H9 (cell line): ENCODE measurements around the gene MAOA. TPM values are rescaled to one million over a fixed set of nuclear protein-coding genes. Genes with fewer than 3 reads are reported as not detected.

ENCODE experiments used
- DNase-seq: peaks from one replicate; pipeline ENCODE4 v3.0.0-alpha.2; 2017
- H2AFZ ChIP-seq: one replicate; pipeline ENCODE4 v1.6.1; 2013; ENCODE audit warnings: mild to moderate bottlenecking, low read length, control low read depth, moderate library complexity
- H2AK5ac ChIP-seq: 2 replicates; pipeline ENCODE4 v1.6.1; 2013; ENCODE audit warnings: low read length, control low read depth, mixed read lengths; ENCODE audit not compliant: insufficient read length
- H2BK120ac ChIP-seq: one replicate; pipeline ENCODE4 v1.6.1; 2013; ENCODE audit warnings: low read depth, mild to moderate bottlenecking, low read length, control low read depth, inconsistent platforms; ENCODE audit not compliant: poor library complexity, severe bottlenecking
- H2BK12ac ChIP-seq: 2 replicates; pipeline ENCODE4 v1.6.1; 2013; ENCODE audit warnings: low read length, control low read depth, mixed read lengths, low read depth; ENCODE audit not compliant: insufficient read length
- H2BK15ac ChIP-seq: 2 replicates; pipeline ENCODE4 v1.6.1; 2013; ENCODE audit warnings: low read depth, low read length, control low read depth
- H2BK20ac ChIP-seq: one replicate; pipeline ENCODE4 v1.6.1; 2013; ENCODE audit warnings: low read depth, mild to moderate bottlenecking, low read length, control low read depth, inconsistent platforms; ENCODE audit not compliant: poor library complexity, severe bottlenecking
- H2BK5ac ChIP-seq: 2 replicates; pipeline ENCODE4 v1.6.1; 2013; ENCODE audit warnings: low read length, control low read depth, mixed read lengths; ENCODE audit not compliant: insufficient read length
- H3K14ac ChIP-seq: 2 replicates; pipeline ENCODE4 v1.6.1; 2013; ENCODE audit warnings: low read length, control low read depth; ENCODE audit not compliant: insufficient read depth
- H3K18ac ChIP-seq: 2 replicates; pipeline ENCODE4 v1.6.1; 2013; ENCODE audit warnings: low read depth, mild to moderate bottlenecking, mixed read lengths, low read length, control low read depth; ENCODE audit not compliant: insufficient read length
- H3K23ac ChIP-seq: 2 replicates; pipeline ENCODE4 v1.6.1; 2013; ENCODE audit warnings: low read length, control low read depth, mixed read lengths, low read depth; ENCODE audit not compliant: insufficient read length
- H3K23me2 ChIP-seq: 2 replicates; pipeline ENCODE4 v1.6.1; 2013; ENCODE audit warnings: low read depth, mild to moderate bottlenecking, mixed read lengths, low read length, control low read depth; ENCODE audit not compliant: insufficient read length, poor library complexity, severe bottlenecking
- H3K27ac ChIP-seq: 2 replicates; pipeline ENCODE4 v1.5.1; 2013; ENCODE audit warnings: low read length, control low read depth, mixed read lengths, low read depth; ENCODE audit not compliant: insufficient read length
- H3K27me3 ChIP-seq: 2 replicates; pipeline ENCODE4 v1.6.1; 2013; ENCODE audit warnings: low read length, control low read depth, inconsistent platforms; ENCODE audit not compliant: insufficient read depth
- H3K4ac ChIP-seq: 2 replicates; pipeline ENCODE4 v1.6.1; 2013; ENCODE audit warnings: low read depth, mild to moderate bottlenecking, control low read depth, inconsistent platforms, low read length, moderate library complexity
- H3K4me1 ChIP-seq: 2 replicates; pipeline ENCODE4 v1.6.1; 2013; ENCODE audit warnings: low read length, control low read depth, inconsistent platforms; ENCODE audit not compliant: insufficient read depth
- H3K4me2 ChIP-seq: 2 replicates; pipeline ENCODE4 v1.6.1; 2013; ENCODE audit warnings: low read length, control low read depth, mixed read lengths; ENCODE audit not compliant: insufficient read length, insufficient read depth
- H3K56ac ChIP-seq: 2 replicates; pipeline ENCODE4 v1.6.1; 2013; ENCODE audit warnings: low read depth, mild to moderate bottlenecking, mixed read lengths, low read length, control low read depth; ENCODE audit not compliant: insufficient read length
- H3K79me1 ChIP-seq: 2 replicates; pipeline ENCODE4 v1.6.1; 2013; ENCODE audit warnings: low read depth, mild to moderate bottlenecking, moderate library complexity, low read length, control low read depth, inconsistent platforms; ENCODE audit not compliant: insufficient read depth, poor library complexity, severe bottlenecking
- H3K79me2 ChIP-seq: 2 replicates; pipeline ENCODE4 v1.6.1; 2013; ENCODE audit warnings: low read length, control low read depth, inconsistent platforms; ENCODE audit not compliant: insufficient read depth
- H3K9ac ChIP-seq: 2 replicates; pipeline ENCODE4 v1.6.1; 2013; ENCODE audit warnings: low read length, control low read depth, mixed read lengths; ENCODE audit not compliant: insufficient read length; ENCODE audit errors: extremely low read depth
- H3K9me3 ChIP-seq: one replicate; pipeline ENCODE4 v1.6.1; 2013; ENCODE audit warnings: low read depth, low read length, inconsistent platforms; ENCODE audit not compliant: control insufficient read depth
- H3T11ph ChIP-seq: one replicate; pipeline ENCODE4 v1.6.1; 2013; ENCODE audit warnings: mild to moderate bottlenecking, low read length, control low read depth, inconsistent platforms
- H4K20me1 ChIP-seq: one replicate; pipeline ENCODE4 v1.6.1; 2013; ENCODE audit not compliant: control insufficient read depth, insufficient read length, insufficient read depth
- H4K5ac ChIP-seq: 2 replicates; pipeline ENCODE4 v1.6.1; 2013; ENCODE audit warnings: low read depth, mild to moderate bottlenecking, mixed read lengths, low read length, control low read depth; ENCODE audit not compliant: insufficient read length
- H4K8ac ChIP-seq: replicated peaks from 2 replicates; pipeline ENCODE4 v1.6.1; 2013; ENCODE audit warnings: low read length, control low read depth, mixed read lengths, low read depth; ENCODE audit not compliant: insufficient read length
- H4K91ac ChIP-seq: 2 replicates; pipeline ENCODE4 v1.6.1; 2013; ENCODE audit warnings: low read depth, mild to moderate bottlenecking, moderate library complexity, mixed read lengths, low read length, control low read depth; ENCODE audit not compliant: insufficient read length
- H3K27ac Mint-ChIP-seq, 3 experiments: 2 replicates in 2 of 3; 3 replicates in 1 of 3; pipeline ENCODE4 v1.8.0; 2020 to 2021; ENCODE audit warnings: mixed read lengths in 3 of 3, mild to moderate bottlenecking in 1 of 3, moderate library complexity in 1 of 3
- H3K27me3 Mint-ChIP-seq: 2 replicates; pipeline ENCODE4 v1.8.0; 2021; ENCODE audit warnings: low read depth, mild to moderate bottlenecking, moderate library complexity, mixed read lengths
- H3K36me3 Mint-ChIP-seq, 3 experiments: 2 replicates in 2 of 3; 3 replicates in 1 of 3; pipeline ENCODE4 v1.8.0; 2020 to 2021; ENCODE audit warnings: low read depth in 3 of 3, mixed read lengths in 3 of 3; ENCODE audit not compliant: insufficient read depth in 1 of 3
- H3K4me1 Mint-ChIP-seq, 2 experiments: 2 replicates each; pipeline ENCODE4 v1.8.0; 2020; ENCODE audit warnings: mixed read lengths in 2 of 2
- H3K4me3 Mint-ChIP-seq, 2 experiments: 2 replicates in 1 of 2; 3 replicates in 1 of 2; pipeline ENCODE4 v1.8.0; 2020 to 2021; ENCODE audit warnings: mild to moderate bottlenecking in 2 of 2, mixed read lengths in 2 of 2, moderate library complexity in 1 of 2
- H3K9me3 Mint-ChIP-seq, 2 experiments: 2 replicates in 1 of 2; 3 replicates in 1 of 2; pipeline ENCODE4 v1.8.0; 2020; ENCODE audit warnings: mild to moderate bottlenecking in 2 of 2, mixed read lengths in 2 of 2, moderate library complexity in 1 of 2
- CTCF ChIP-seq: fragments of 200-600 bp; sonication (generic); conservative IDR thresholded peaks from 3 replicates; pipeline ENCODE4 v1.8.0; 2021; ENCODE audit warnings: antibody characterized with exemption, mild to moderate bottlenecking
- WGBS: extraction: QIAGEN DNeasy Blood & Tissue Kit; methylation state at CpG from one replicate; pipeline ENCODE4 v1.1.7; 2013; ENCODE audit warnings: missing lambda C conversion rate, low lambda C conversion rate, mixed read lengths; ENCODE audit not compliant: insufficient read length; ENCODE audit errors: extremely low coverage; 5-methylcytosine and 5-hydroxymethylcytosine counted together
- total RNA-seq: library from RNA; stranded (reverse); gene quantifications from 2 replicates; pipeline ENCODE4 v1.2.1, GENCODE V29; 2021

The MAOA gene
- total RNA-seq, 1 experiment from 2014 or later, result 0.28 TPM

- TF ChIP-seq CTCF, result no peak
- H3K18ac ChIP-seq, result no peak overlapping the region
- no peak overlapping the region for H3K14ac ChIP-seq
- DNase-seq, result no peak
- no peak overlapping the region for H3K56ac ChIP-seq
- no peaks in the 10 kb centered on the region for H3K23me2 ChIP-seq
- no peak overlapping the region for H2BK20ac ChIP-seq
- no CpG with 5 or more reads among the region's 1 CpG for WGBS
- H3K9me3 ChIP-seq, result no peaks in the 10 kb centered on the region
- no peaks in the 10 kb centered on the region for H4K20me1 ChIP-seq
- no peak overlapping the region for H2BK12ac ChIP-seq
- Mint-ChIP-seq H3K4me3 (no peak overlapping the region), H3K27me3 (peaks cover 3% of the 10 kb centered on the region; the same call in 1 of the 2 replicates), H3K9me3 (peaks cover 17 to 56% of the 10 kb centered on the region in 2 experiments), H3K27ac (no peak overlapping the region), H3K4me1 (peaks cover 20 to 27% of the 10 kb centered on the region in 2 experiments), H3K36me3 (peaks cover 0 to 3% (median 1%) of the 10 kb centered on the region in 3 experiments; a peak in 5 of 7 replicates)
- H2BK5ac ChIP-seq, result no peak overlapping the region
- no peak overlapping the region for H4K8ac ChIP-seq
- no peak overlapping the region for H3K4ac ChIP-seq
- H3K4me2 ChIP-seq, result no peak overlapping the region
- H3K79me1 ChIP-seq, result no peaks in the 10 kb centered on the region
- no peaks in the 10 kb centered on the region; the same call in 1 of the 2 replicates for H3K27me3 ChIP-seq
- H4K91ac ChIP-seq, result no peak overlapping the region
- no peak overlapping the region for H4K5ac ChIP-seq
- no peak overlapping the region for H2BK15ac ChIP-seq
- H3K23ac ChIP-seq, result no peak overlapping the region
- H2AK5ac ChIP-seq, result no peak overlapping the region
- no peak overlapping the region for H3K27ac ChIP-seq
- H2AFZ ChIP-seq, result no peak overlapping the region
- no peak overlapping the region for H3K9ac ChIP-seq
- H2BK120ac ChIP-seq, result no peak overlapping the region
- no peaks in the 10 kb centered on the region for H3K79me2 ChIP-seq
- H3T11ph ChIP-seq, result no peak overlapping the region
- no peaks in the 10 kb centered on the region for H3K4me1 ChIP-seq
These were observed 26.9 kb upstream of the MAOA start for GRCh38 chrX:43629229-43629628.
